Dedifferentiated amniotic fluid mesenchymal stem cell (primary cell): Measurements from ENCODE around the gene GLI2.

ENCODE experiments used
- DNase-seq: peaks from one replicate; pipeline ENCODE4 v3.0.0-alpha.2; 2016; ENCODE audit errors: extremely low spot score

The GLI2 gene

GRCh38 chr2:120758181-120759144 is 22.8 kb downstream of the GLI2 start:
- DNase-seq: peak; percentile 48

- no peak for DNase-seq
These were observed 24.1 kb downstream of the GLI2 start for GRCh38 chr2:120759543-120760331.

DNA sequence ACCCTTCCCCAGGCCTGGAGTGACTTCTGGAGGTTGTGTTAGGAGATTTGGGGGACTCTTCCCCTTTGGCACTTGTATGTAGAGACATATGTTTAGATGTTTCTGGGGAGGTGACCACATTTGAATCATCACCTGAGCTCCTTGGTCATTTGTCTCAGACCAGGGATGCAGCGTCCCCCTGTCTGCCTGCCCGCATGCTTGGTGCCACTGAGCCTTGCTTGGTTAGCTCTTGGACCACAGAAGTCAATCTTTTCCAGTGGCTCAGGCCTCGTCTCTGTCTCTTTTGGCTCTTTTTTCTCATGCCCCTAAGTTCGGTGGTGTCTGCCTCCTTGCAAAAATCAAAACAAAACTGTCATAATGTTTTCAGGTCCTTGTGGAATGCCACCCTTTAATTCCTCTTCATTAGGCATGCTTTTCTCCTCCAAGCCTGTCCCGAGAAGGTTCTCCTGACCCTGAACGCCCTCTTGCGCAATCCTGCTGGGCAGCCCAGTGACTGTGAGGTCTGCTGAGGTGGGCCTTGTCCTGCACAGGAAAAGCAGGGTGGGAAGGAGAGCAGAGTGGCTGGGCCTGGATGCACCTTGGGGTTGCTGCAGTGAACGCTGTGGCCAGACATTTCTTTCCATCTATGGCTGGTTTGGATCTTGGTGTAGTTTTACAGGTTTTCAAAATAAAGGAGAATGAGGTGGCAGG is 24.9 kb downstream of the GLI2 start:
- DNase-seq: no peak

- DNase-seq: no peak
These were observed 25.6 kb downstream of the GLI2 start for GRCh38 chr2:120761164-120761861.

GRCh38 chr2:120761911-120762310 is 26.2 kb downstream of the GLI2 start:
- no peak for DNase-seq

GRCh38 chr2:120762341-120763061 is 26.8 kb downstream of the GLI2 start:
- DNase-seq: no peak

- no peak for DNase-seq
These were observed 27.8 kb downstream of the GLI2 start for GRCh38 chr2:120763508-120763907.

DNA sequence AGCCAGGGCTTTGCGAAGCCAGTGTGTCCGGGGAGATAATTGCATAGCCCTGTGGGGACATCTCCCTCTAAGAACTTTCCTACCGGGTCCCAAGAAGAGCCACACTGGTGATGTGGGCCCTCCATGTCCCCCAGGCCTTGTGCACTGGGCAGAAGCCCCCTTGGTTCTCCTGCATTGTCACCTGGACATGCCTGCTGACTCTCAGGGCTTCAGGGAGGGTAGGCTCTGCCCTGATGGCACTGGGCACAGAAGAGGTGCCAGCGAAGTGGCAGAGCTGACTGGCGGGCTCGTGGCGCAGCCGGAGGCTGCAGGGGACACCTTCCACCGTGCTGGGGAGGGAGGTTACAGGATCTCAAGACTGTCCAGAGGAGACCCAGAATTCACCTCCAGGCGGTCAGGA is 28.3 kb downstream of the GLI2 start:
- no peak for DNase-seq

DNA sequence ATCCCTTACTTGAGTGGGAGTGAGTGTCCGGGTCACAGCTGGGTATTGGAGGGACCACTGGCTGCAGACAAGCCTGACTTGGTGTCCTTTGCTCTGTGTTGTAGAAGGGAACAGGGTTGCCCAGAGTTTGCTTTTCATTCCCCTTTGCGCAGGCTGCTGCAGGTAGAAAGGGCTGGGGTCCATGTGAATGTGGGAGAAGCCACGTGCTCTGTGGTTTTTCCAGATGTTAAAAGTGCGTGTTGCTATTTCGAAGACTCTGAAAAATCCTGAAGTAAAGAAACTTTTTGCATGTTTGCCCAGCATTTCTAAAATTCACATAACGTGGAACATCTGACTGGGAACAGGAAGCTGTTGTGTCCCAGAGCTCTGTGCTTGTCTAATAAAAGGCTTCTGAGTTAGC is 28.8 kb downstream of the GLI2 start:
- DNase-seq: no peak

GRCh38 chr2:120764991-120765677 is 29.5 kb downstream of the GLI2 start:
- DNase-seq: no peak

DNA sequence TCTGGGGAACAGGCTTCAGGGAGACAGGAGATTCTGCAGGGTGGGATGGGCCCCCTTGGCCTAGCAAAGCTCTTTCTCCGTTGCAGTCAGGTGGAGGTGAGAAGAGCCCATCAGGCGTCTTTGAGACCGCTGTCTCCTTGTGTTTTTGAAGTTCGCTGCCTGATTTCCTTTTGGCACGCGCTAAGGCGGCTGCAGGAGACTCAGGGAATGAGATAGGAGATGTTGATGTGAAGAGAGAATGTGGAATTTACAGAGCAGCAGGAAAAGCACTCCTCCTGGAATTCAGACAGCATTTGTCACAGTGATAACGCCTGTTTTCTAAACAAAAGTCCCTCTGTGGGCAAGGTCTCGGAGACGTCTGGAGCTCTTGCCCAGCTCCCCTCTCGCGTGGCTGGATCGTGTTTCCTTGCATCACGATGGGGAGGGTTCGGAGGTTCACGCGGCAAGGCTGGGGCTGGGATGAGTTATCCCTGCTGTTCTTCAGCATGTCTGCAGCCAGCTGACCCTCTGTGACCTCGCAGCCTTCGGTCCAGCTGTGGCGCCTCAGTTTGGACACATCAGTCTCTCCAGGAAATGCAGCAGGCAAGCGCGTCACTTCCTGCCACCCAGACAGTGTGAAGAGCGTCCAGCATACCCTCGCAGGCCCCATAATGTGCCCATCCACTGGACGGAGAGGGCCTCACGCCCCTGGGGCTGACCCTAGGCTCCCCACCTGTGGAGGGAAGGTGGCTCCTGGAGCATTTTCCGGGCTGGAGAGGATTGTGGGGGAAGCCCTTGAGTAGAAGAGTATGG is 30.2 kb downstream of the GLI2 start:
- peak; percentile 59 for DNase-seq

DNA sequence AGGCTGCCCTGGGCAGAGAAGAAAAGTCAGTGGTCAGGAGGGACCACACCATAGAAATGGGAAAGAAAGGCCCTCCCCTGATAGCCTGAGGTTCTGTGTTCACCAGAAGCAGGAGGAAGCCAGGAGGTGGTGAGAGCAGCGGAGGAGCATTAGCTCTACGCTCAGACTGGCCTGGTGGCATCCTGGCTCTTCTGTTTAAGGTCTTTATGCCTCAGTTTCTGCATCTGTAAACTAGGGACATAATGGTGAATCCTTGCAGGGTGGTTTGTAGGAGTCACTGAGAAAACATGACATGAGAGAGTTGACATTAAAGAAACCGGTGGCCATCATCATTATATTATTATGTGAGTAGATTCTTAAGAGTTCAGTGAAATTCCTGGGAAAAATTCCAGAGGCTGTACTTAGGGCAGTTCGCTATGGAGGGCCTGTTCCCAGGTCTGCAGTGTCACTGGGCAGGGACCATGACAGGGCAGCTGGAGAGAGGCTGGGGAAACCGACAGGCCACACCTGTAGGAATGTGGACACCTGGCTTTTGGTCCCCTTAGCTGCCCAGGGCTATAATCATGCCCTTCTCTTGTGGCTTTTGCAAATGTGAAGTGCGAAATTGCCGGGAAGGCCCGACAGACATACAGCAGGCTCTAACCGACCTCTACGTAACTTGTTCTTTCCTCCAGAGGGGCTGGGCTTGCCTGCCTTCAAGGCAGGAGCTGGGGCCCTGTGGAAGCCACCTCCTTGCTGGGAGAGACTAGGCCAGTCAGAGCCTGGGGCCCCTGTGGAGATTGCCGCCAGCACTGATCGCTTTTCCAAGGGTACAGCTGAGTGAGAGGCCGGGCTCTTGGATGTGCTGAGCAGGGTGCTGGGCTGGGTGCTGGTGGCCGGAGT is 31.0 kb downstream of the GLI2 start:
- DNase-seq: no peak

GRCh38 chr2:120767486-120768005 is 31.9 kb downstream of the GLI2 start:
- DNase-seq: no peak

- DNase-seq: no peak
These were observed 32.7 kb downstream of the GLI2 start for GRCh38 chr2:120768112-120769048.

- DNase-seq: no peak
These were observed 33.6 kb downstream of the GLI2 start for GRCh38 chr2:120769076-120769786.

DNA sequence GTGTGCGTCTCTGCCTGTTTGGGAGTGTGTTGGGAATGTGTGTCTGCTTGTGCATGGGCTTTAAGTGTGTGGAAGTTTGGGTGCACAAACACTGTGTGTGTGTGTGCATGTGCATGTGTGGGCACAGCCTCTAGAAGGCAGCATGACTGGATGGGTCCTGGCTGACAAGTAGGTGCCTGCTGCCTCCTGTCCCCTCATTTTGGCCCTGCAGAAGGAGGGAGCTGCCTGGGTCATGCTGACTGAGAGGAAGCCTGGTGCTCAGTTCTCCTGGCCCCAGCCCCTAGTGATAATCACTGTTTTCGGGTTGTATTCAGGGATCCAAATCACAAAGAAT is 34.1 kb downstream of the GLI2 start:
- no peak for DNase-seq

- no peak for DNase-seq
These were observed 34.5 kb downstream of the GLI2 start for GRCh38 chr2:120770176-120770575.
